Stimulated activated CD8-positive, alpha-beta memory T cell treated with anti-CD3 and anti-CD28 coated beads, Interleukin-7, amount 100 ng/mL, for 24 hours (primary cell): Measurements from ENCODE around the gene RNASEH2C.
A peak's percentile ranks its signal among the peaks of the same experiment; 100 is the strongest.
"Not testable (repeated sequence)": the region's sequence is repeated elsewhere in the genome, so short reads cannot be mapped to it uniquely, and the experiment has no call there.

Source experiments
- DNase-seq: peaks from one replicate; pipeline ENCODE4 v3.0.0-alpha.2; 2020; ENCODE audit warnings: low read depth

The RNASEH2C gene

GRCh38 chr11:65716774-65717405, 3.7 kb downstream of the RNASEH2C start:
- no peak for DNase-seq

DNA sequence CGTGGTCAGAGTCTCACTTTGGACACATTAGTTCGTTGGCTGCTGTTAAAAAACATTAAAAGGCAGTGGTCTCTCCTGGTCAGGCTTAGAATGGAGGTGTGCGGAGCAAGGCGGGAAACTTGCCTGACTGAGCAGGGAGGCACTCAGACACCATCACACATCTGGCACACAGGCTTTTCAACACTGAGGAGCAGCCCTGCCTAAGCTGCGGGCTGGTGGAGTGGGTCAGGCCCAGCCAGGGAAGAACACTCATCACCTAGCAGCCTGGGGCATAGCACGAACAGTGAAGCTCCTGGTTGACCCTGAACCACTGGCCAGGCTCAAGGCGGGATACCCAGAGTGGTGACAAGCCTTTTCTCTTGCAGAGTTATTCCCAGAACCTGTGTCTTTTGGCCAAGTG, 4.3 kb downstream of the RNASEH2C start:
- no peak for DNase-seq

DNA sequence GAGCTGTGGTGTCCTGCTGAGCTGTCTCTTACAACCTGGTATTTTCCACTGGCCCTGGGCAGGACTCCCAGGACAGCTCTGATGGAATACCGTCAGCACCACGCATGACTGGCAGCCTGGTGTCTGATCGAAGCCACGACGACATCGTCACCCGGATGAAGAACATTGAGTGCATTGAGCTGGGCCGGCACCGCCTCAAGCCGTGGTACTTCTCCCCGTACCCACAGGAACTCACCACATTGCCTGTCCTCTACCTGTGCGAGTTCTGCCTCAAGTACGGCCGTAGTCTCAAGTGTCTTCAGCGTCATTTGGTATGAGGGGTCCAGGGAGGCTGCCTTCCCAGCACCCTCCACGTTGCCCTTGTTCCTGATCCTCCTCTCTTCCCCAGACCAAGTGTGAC, 6.2 kb downstream of the RNASEH2C start:
- DNase-seq = no peak

- DNase-seq = no peak
Observed at GRCh38 chr11:65713212-65713969, 7.2 kb downstream of the RNASEH2C start.

DNA sequence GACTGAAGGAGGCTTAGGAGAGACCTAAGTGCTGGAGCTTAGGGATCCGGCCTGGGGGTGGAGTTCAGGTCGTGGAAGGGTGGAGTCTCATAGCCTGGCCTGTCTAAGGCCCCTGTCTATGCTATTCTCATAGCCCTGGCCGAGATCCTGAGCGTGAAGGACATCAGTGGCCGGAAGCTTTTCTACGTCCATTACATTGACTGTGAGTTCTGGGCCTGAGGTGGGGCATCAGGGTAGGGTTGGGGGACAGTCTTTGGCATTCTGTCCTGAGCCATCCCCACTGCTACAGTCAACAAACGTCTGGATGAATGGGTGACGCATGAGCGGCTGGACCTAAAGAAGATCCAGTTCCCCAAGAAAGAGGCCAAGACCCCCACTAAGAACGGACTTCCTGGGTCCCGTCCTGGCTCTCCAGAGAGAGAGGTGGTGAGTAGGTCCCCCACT, 7.9 kb downstream of the RNASEH2C start:
- DNase-seq = no peak

DNA sequence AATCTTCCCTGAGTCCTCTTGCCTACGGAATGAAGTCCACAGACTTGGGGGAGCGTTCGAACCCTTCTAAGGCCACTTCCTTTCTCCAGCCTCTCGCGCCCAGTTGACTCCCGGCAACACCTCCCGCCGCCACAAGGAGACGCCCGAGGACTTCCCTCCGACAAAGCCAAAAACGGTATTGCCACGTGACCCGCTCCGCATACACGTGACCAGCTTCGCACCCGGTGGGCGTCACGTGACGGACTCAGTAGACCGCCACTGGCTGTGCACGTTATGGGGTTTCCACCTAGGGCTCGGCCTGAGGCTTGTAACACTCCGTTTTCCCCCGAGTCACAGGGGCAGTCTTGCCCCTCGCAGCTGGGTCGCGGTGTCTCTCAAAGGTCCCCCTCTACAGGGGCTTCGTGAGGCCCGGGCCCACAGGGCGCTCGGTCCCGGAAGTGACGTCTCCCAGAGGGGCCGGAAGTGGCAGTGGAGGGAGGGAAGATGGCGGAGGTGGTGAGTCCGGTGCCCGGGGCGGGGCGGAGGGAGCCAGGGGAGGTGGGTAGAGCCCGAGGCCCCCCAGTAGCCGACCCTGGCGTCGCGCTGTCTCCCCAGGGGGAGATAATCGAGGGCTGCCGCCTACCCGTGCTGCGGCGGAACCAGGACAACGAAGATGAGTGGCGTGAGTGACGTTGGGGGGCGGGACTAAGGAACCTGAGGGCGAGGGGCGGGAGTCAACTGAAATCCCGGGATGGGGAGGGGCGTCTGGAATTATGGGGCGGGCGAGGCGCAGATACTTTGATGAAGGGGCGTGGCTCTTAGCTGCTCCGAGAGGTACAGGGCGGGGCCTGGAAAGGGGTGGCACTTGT, 8.6 kb downstream of the RNASEH2C start, which contains the start of gene KAT5:
Gene KAT5, plus strand, starts transcription at position 468 of the 848 bp plus-strand sequence. Its CDS starts 16 bp downstream, at position 484.
- DNase-seq = peak; percentile 97

DNA sequence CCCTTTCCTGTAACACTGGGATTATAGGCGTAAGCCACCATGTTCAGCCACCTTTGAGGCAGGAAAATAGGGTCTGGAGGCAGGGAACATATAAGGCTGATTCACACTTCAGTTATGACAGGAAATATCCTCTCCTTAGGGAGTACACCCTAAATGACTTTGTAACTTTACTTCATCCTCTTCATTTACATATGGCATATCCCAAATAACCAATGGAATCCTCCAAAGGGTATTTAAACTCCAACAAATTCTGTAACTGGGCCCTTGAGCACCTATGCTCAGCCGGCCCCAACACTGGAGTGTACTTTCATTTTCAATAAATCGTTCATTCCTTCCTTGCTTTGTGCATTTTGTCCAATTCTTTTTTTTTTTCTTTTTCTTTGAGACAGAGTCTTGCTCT, 10.2 kb downstream of the RNASEH2C start:
- no peak for DNase-seq

DNA sequence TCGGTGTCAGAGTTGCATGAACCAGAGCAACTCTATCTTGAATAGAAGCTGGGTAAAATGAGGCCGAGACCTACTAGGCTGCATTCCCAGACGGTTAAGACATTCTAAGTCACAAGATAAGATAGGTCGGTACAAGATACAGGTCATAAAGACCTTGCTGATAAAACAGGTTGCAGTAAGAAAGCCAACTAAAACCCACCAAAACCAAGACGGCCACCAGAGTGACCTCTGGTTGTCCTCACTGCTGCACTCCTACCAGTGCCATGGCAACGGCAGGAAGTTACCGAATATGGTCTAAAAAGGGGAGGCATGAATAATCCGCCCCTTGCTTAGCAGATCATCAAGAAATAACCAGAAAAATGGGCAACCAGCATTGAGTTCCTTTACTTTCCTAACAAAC, 10.9 kb downstream of the RNASEH2C start:
- DNase-seq = no peak

GRCh38 chr11:65708451-65708850, 12.1 kb downstream of the RNASEH2C start:
- no peak for DNase-seq

DNA sequence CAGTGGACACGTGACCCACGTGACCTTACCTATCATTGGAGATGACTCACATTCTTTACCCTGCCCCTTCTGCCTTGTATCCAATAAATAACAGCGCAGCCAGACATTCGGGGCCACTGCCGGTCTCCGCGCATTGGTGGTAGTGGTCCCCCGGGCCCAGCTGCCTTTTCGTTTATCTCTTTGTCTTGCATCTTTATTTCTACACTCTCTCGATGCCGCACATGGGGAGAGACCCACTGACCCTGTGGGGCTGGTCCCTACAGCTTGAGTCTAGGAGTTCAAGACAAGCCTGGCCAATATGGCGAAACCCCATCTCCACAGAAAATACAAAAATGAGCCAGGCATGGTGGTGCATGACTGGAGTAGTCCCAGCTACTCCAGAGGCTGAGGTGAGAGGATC, 13.6 kb downstream of the RNASEH2C start:
- not testable (repeated sequence) for DNase-seq

DNA sequence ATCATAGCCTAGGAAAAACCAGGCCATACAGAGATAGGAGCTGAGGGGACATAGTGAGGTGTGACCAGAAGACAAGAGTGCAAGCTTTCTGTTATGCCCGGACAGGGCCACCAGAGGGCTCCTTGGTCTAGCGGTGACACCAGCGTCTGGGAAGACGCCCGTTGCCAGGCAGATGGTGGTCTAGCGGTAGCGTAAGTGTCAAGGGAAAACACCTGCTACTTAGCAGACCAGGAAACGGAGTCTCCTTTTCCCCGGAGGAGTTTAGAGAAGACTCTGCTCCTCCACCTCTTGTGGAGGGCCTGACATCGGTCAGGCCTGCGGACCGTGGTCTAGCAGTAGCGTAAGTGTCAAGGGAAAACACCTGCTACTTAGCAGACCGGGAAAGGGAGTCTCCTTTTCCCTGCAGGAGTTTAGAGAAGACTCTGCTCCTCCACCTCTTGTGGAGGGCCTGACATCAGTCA, 14.3 kb downstream of the RNASEH2C start:
- peak; percentile 42 for DNase-seq

GRCh38 chr11:65703846-65704245, 16.8 kb downstream of the RNASEH2C start:
- DNase-seq = no peak

DNA sequence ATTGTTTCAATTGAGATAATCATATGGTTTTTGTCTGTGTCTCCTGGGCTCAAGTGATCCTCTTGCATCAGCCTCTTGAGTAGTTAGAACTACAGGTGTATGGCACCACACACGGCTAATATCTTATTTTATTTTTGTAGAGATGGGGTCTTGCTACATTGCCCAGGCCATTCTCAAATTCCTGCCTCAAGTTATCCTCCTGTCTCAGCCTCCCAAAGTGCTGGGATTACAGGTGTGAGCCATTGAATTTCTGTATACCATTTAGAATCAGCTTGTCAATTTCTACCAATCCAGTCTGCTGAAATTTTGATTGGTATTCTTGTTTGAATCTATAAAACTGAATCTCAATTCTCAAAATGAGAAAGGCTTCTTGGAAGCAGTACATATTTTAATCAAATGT, 18.9 kb downstream of the RNASEH2C start:
- DNase-seq = no peak

DNA sequence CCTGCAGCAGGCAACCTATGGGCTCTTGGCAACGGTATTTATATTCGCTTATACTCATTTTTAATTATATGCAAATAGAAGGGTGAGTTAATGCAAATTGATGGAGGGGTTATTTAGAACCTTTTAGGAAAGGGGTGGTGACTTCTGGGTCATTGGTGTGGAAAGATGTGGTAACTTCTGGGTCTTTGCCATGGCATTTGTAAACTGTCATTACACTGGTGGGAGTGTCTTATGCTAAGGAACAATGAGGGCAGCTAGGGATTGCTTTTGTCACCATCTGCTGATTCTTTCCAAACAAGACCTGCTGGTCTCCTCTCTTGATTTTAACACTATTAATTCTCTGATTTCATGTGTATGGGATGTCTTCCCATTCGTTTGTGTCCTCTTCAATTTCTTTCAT, 20.2 kb downstream of the RNASEH2C start:
- DNase-seq = no peak

DNA sequence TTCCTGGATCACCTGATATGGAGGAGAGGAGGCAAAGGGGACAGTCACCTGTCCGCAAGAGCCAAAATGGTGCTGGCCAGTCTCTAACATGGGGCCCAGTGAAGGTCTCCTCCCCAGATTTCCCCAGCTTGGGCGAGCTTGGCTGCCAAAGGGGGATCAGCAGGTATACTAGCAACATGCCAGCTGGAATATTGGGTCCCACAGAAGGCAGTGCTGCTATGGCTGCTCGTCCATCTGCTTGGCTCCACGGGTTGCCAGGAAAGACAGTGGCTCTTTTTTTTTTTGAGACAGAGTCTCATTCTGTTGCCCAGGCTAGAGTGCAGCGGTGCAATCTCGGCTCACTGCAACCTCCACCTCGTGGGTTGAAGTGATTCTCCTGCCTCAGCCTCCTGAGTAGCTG, 21.3 kb downstream of the RNASEH2C start:
- no peak for DNase-seq

GRCh38 chr11:65698205-65698604, 22.4 kb downstream of the RNASEH2C start:
- no peak for DNase-seq

DNA sequence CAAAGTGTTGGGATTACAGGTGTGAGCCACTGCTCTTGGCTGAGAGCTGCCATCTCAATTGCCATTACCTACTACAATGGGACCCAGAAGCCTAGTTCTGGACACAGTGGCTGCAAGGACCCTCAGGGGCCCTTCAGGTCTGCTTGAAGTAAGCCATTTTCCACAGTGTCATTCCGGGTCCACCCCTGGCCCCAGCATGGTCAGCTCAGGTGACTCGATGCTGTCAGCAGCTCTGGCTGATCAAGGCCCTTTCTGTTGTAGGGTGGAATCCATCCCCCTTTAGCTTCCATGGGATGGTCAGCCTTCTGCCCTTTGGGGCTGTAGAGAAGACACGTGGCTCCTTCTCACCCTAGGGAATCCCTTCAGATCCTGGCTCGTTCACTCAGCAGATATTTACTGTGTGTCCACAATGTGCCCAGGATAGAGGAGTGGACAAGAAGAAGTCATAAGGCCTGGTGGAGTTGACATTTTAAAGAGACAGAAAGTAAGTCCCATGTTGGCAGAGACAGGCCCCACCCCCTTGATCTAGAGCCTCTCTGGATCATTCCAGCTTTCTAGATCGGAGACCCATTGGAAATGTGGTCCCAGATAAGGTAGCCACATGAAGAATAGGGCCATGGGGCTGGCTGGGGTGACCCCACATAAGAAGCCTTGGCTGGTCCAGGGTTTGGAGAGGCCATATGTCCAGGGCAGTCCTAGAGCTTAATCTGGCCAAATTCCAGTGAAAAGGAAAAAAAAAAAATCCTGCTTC, 23.6 kb downstream of the RNASEH2C start:
- no peak for DNase-seq

DNA sequence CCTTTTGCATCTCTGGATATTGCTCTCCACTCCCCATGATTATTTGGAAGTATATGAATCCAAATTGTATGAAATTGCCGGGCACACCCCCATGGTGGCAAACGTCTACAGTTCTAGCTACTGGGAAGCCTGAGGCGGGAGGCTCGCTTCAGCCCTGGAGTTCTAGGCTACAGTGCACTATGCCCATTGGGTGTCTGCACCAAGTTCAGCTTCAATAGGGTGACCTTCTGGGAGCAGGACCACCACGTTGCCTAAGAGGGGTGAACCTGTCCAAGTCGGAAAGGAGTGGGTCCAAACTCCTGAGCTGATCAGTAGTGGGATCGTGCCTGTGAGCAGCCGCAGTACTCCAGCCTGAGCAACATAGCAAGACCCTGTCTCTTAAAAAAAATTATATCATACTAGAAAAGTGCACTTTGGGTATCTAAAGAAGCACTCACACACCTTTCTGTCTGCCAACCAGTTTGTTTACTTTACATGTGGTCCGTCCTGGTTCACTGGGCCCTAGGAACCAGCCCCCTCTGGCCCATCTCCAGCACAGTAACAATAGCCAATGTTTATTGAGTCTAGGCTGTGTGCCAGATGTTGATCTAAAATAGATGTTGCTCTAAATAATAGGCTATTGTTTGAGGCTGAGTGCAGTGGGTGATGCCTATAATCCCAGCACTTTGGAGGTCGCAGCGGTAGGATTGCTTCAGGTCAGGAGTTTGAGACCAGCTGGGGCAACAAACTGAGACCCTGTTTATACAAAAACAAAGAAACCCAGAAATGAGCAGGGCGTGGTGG, 24.9 kb downstream of the RNASEH2C start:
- no peak for DNase-seq

DNA sequence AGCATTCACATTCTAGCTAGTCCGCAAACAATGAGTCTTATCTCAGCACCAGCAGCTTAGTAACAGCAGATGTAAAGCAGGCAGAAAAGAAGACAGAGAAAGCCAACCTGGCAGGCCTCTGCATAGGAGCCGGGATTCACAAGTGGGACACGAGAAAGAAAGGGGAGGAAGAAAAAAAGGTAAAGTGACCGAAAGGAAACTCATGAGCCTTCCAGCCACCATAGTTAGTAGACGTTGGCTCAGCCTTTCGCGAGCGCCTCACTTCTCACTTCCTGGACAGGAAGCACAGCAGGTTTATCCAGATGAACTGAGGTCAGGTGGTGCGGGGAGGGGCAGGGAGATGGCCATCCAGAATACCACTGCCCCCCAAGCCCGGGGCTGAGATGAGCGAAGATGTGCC, 28.2 kb downstream of the RNASEH2C start:
- no peak for DNase-seq

- DNase-seq = not testable (repeated sequence)
Observed at GRCh38 chr11:65691847-65692246, 28.8 kb downstream of the RNASEH2C start.

DNA sequence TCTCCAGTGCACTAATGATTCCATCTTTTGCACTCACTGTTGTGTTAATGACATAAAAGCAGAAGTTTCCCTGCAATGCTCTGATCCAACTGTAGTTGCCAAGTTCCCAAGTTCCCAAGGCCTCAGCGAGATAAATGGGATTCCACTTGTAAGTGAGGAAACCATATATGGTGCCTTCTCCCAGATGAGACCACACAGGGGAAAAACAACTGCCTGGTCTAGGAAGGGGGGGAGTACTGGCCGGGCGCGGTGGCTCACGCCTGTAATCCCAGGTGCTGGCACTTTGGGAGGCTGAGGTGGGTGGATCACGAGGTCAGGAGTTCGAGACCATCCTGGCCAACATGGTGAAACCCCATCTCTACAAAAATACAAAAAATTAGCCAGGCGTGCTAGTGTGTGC, 34.6 kb downstream of the RNASEH2C start:
- no peak for DNase-seq
